Measurements from ENCODE around the gene ABTB1.

Gene ABTB1

DNA sequence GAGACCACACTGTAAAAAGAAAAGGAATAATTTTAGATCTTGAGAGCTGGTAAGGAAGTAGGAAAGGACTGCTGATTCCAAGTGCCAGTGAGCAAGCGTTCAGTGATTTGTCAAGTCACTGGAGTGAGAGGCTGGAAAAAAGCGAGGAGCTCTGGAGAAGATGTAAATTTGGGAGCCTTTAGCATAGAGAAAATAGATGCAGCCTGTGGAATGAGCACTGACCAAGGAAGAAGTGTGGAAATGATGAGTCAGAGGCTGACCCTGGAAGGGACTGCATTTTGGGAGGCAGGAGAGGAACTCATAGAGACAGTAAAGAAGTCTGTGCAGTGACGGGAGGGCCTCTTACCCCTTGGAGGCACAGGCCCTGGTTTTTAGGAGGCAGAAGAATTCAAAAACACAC lies 17.1 kb upstream of the ABTB1 start:
- no peak for DNase-seq (ENCODE audit: low read depth, low spot score)
- TF ChIP-seq EZH2 (IDR thresholded peaks at IDR 0.05) (no peak), POLR2AphosphoS5 (IDR thresholded peaks at IDR 0.05; ENCODE audit: borderline replicate concordance, low read depth, low read length) (no peak), FOXP2 (optimal IDR thresholded peaks at IDR 0.05; ENCODE audit: control extremely low read depth, extremely low read length, insufficient read depth) (no peak)
- Histone ChIP-seq H3K27ac (no peak overlapping the region), H3K36me3 (ENCODE audit: insufficient read depth, low read length) (peaks cover under 1% of the 10 kb centered on the region; the same call in 1 of the 2 replicates), H3K4me3 (no peak overlapping the region), H3K9me3 (ENCODE audit: low read depth, low read length) (no peaks in the 10 kb centered on the region), H3K9ac (ENCODE audit: insufficient read length) (no peak overlapping the region)

DNA sequence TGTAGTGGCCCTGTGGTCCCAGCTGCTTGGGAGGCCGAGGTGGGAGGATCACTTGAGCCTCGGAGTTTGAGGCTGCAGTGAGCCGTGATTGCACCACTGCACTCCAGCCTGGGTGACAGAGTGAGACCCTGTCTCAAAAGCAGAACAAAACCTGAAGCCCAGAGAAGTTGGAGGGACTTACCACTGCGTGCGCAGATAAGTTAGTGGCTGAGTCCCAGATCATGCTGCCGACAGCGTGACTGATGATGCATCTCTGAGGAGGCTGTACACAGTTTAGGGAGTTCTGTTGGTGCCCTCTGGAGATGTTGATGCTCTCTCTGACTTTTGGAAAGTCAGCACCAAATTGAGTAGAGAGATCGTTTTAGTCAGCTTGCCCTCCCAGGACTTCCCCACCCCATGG lies 15.8 kb upstream of the ABTB1 start:
- H3K36me3 ChIP-seq (ENCODE audit: insufficient read depth, low read length): peaks cover 11% of the 10 kb centered on the region; the same call in 1 of the 2 replicates
- H3K4me3 ChIP-seq: no peak overlapping the region
- H3K9ac ChIP-seq (ENCODE audit: insufficient read length): no peak overlapping the region
- H3K27ac ChIP-seq: no peak overlapping the region
- DNase-seq (ENCODE audit: low read depth, low spot score): no peak
- TF ChIP-seq EZH2 (IDR thresholded peaks at IDR 0.05): no peak
- TF ChIP-seq FOXP2 (optimal IDR thresholded peaks at IDR 0.05; ENCODE audit: control extremely low read depth, extremely low read length, insufficient read depth): no peak
- no peak for TF ChIP-seq POLR2AphosphoS5 (IDR thresholded peaks at IDR 0.05; ENCODE audit: borderline replicate concordance, low read depth, low read length)
- no peaks in the 10 kb centered on the region for H3K9me3 ChIP-seq (ENCODE audit: low read depth, low read length)

DNA sequence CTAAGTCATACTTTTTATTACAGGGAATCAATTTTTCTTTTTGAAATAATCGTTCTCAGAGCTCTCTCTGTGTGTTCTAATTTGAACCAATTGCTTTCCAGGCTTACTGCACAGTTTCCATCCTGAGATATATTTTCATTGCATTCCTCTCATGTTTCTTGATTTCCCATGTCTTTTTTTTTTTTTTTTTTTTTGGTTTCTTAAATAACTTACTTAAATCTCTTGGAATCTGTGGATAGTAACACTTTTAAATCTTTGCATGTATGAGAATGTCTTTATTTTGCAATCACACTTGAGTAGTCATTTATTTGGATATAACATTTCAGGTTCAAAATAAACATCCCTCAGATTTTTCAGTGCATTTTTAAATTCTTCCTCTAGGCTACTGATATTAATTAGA lies 14.5 kb upstream of the ABTB1 start:
- no peak overlapping the region for H3K27ac ChIP-seq
- TF ChIP-seq POLR2AphosphoS5 (IDR thresholded peaks at IDR 0.05; ENCODE audit: borderline replicate concordance, low read depth, low read length): no peak
- no peak for TF ChIP-seq EZH2 (IDR thresholded peaks at IDR 0.05)
- TF ChIP-seq FOXP2 (optimal IDR thresholded peaks at IDR 0.05; ENCODE audit: control extremely low read depth, extremely low read length, insufficient read depth): no peak
- peaks cover 16% of the 10 kb centered on the region; the same call in 1 of the 2 replicates for H3K36me3 ChIP-seq (ENCODE audit: insufficient read depth, low read length)
- H3K4me3 ChIP-seq: no peak overlapping the region
- H3K9me3 ChIP-seq (ENCODE audit: low read depth, low read length): no peaks in the 10 kb centered on the region
- H3K9ac ChIP-seq (ENCODE audit: insufficient read length): no peak overlapping the region
- no peak for DNase-seq (ENCODE audit: low read depth, low spot score)

DNA sequence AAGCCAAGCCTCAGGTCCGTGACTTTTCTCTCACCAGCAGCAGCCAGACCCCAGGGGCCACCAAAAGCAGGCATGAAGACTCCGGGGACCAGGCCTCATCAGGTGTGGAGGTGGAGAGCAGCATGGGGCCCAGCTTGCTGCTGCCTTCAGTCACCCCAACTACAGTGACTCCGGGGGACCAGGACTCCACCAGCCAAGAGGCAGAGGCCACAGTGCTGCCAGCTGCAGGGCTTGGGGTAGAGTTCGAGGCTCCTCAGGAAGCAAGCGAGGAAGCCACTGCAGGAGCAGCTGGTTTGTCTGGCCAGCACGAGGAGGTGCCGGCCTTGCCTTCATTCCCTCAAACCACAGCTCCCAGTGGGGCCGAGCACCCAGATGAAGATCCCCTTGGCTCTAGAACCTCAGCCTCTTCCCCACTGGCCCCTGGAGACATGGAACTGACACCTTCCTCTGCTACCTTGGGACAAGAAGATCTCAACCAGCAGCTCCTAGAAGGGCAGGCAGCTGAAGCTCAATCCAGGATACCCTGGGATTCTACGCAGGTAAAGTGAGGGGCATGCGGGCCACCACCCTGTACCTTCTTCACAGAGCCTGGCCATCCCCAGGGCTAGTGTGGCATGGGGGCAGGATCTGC lies 12.0 kb upstream of the ABTB1 start:
- Histone ChIP-seq H3K9me3 (ENCODE audit: low read depth, low read length) (no peaks in the 10 kb centered on the region), H3K36me3 (ENCODE audit: insufficient read depth, low read length) (peaks cover 40% of the 10 kb centered on the region), H3K4me3 (no peak overlapping the region), H3K9ac (ENCODE audit: insufficient read length) (no peak overlapping the region), H3K27ac (no peak overlapping the region)
- TF ChIP-seq POLR2AphosphoS5 (IDR thresholded peaks at IDR 0.05; ENCODE audit: borderline replicate concordance, low read depth, low read length): no peak
- TF ChIP-seq EZH2 (IDR thresholded peaks at IDR 0.05): no peak
- TF ChIP-seq FOXP2 (optimal IDR thresholded peaks at IDR 0.05; ENCODE audit: control extremely low read depth, extremely low read length, insufficient read depth): no peak
- DNase-seq (ENCODE audit: low read depth, low spot score): no peak

GRCh38 chr3:127661600-127661999 lies 11.2 kb upstream of the ABTB1 start:
- Histone ChIP-seq H3K36me3 (ENCODE audit: insufficient read depth, low read length) (peaks cover 48% of the 10 kb centered on the region), H3K4me3 (no peak overlapping the region), H3K27ac (no peak overlapping the region), H3K9ac (ENCODE audit: insufficient read length) (no peak overlapping the region), H3K9me3 (ENCODE audit: low read depth, low read length) (no peaks in the 10 kb centered on the region)
- no peak for DNase-seq (ENCODE audit: low read depth, low spot score)
- no peak for TF ChIP-seq FOXP2 (optimal IDR thresholded peaks at IDR 0.05; ENCODE audit: control extremely low read depth, extremely low read length, insufficient read depth)
- TF ChIP-seq POLR2AphosphoS5 (IDR thresholded peaks at IDR 0.05; ENCODE audit: borderline replicate concordance, low read depth, low read length): no peak
- TF ChIP-seq EZH2 (IDR thresholded peaks at IDR 0.05): no peak

- TF ChIP-seq POLR2AphosphoS5 (IDR thresholded peaks at IDR 0.05; ENCODE audit: borderline replicate concordance, low read depth, low read length) (no peak), FOXP2 (optimal IDR thresholded peaks at IDR 0.05; ENCODE audit: control extremely low read depth, extremely low read length, insufficient read depth) (no peak), EZH2 (IDR thresholded peaks at IDR 0.05) (no peak)
- no peak for DNase-seq (ENCODE audit: low read depth, low spot score)
- no peak overlapping the region for H3K9ac ChIP-seq (ENCODE audit: insufficient read length)
- H3K27ac ChIP-seq: no peak overlapping the region
- peaks cover 51% of the 10 kb centered on the region for H3K36me3 ChIP-seq (ENCODE audit: insufficient read depth, low read length)
- H3K9me3 ChIP-seq (ENCODE audit: low read depth, low read length): no peaks in the 10 kb centered on the region
- H3K4me3 ChIP-seq: no peak overlapping the region
Measured at GRCh38 chr3:127662001-127662469, 10.7 kb upstream of the ABTB1 start.

GRCh38 chr3:127663151-127663550 lies 9.6 kb upstream of the ABTB1 start:
- Histone ChIP-seq H3K36me3 (ENCODE audit: insufficient read depth, low read length) (peaks cover 51% of the 10 kb centered on the region), H3K9ac (ENCODE audit: insufficient read length) (no peak overlapping the region)
- TF ChIP-seq EZH2 (IDR thresholded peaks at IDR 0.05): no peak
- no peak for TF ChIP-seq POLR2AphosphoS5 (IDR thresholded peaks at IDR 0.05; ENCODE audit: borderline replicate concordance, low read depth, low read length)
- no peak for TF ChIP-seq FOXP2 (optimal IDR thresholded peaks at IDR 0.05; ENCODE audit: control extremely low read depth, extremely low read length, insufficient read depth)

GRCh38 chr3:127665165-127665564 lies 7.6 kb upstream of the ABTB1 start:
- no peak overlapping the region for H3K27ac ChIP-seq
- H3K9ac ChIP-seq (ENCODE audit: insufficient read length): no peak overlapping the region
- no peak overlapping the region for H3K4me3 ChIP-seq
- TF ChIP-seq POLR2AphosphoS5 (IDR thresholded peaks at IDR 0.05; ENCODE audit: borderline replicate concordance, low read depth, low read length) (no peak), EZH2 (IDR thresholded peaks at IDR 0.05) (no peak), FOXP2 (optimal IDR thresholded peaks at IDR 0.05; ENCODE audit: control extremely low read depth, extremely low read length, insufficient read depth) (no peak)
- no peaks in the 10 kb centered on the region for H3K9me3 ChIP-seq (ENCODE audit: low read depth, low read length)
- peaks cover 51% of the 10 kb centered on the region for H3K36me3 ChIP-seq (ENCODE audit: insufficient read depth, low read length)
- no peak for DNase-seq (ENCODE audit: low read depth, low spot score)

More at GRCh38 chr3:127663151-127663550, 9.6 kb upstream of the ABTB1 start:
- Histone ChIP-seq H3K4me3 (no peak overlapping the region), H3K9me3 (ENCODE audit: low read depth, low read length) (no peaks in the 10 kb centered on the region), H3K27ac (no peak overlapping the region)
- no peak for DNase-seq (ENCODE audit: low read depth, low spot score)

Data from SK-N-MC (cell line).